Measurements from ENCODE around the gene DLGAP3. TPM values are rescaled to one million over a fixed set of nuclear protein-coding genes. Genes with fewer than 3 reads are reported as not detected.
A peak's percentile ranks its signal among the peaks of the same experiment; 100 is the strongest.

DLGAP3 gene
- total and polyA plus RNA-seq, 2 donors (not counting 3 experiments of a cell fraction or from before 2014, with no cell fraction given): 0.04 to 0.20 TPM

DNA sequence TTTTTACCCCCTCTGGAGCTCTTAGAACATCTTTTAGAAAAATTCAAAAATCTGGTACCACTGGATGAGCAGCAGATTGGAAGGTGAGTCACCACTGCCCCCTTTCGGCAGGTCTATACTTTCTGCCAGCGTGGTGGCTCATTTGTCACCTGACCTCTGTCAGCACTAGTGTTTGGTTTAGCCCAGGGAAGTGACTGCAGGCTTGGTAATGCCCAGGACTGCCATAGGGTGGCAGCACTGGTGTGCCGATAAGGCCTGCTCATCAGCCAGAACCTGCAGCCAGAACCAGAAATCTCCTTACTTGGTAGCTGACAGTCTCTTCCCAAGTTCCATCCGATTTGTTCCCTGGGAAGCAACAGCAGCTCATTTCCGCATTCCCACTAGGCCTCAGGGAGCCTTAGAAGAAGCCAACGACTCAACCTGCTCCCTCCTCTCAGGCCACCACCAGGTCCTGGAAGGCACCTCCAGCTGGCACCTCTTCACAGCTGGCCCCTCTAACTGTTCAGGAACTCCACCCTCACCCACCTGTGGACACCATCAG, 76.7 kb downstream of the DLGAP3 start:
- DNase-seq (ENCODE audit: low read depth, low spot score): peak; percentile 98
- intact Hi-C loops (cut with micrococcal nuclease): loop anchor here (1.0 to 10.0 kb wide), 6 partner anchors 14 to 710 kb away; partner anchors contain the start of gene ZMYM6
- Histone ChIP-seq H3K4me1 (ENCODE audit: control insufficient read depth, extremely low read depth, insufficient read depth, low read length) (peaks cover 13% of the 10 kb centered on the region), H3K9me1 (replicated peaks; ENCODE audit: control insufficient read depth, extremely low read depth, insufficient read depth, low read length) (no peaks in the 10 kb centered on the region), H4K20me1 (replicated peaks; ENCODE audit: control insufficient read depth, extremely low read depth, insufficient read depth, low read length) (no peaks in the 10 kb centered on the region), H3K27ac (ENCODE audit: insufficient read depth, low read depth, low read length) (no peak overlapping the region), H2AFZ (ENCODE audit: low read depth, low read length) (no peak overlapping the region), H3K9ac (replicated peaks; ENCODE audit: extremely low read depth, insufficient read depth, low read length) (no peak overlapping the region), H3K4me3 (replicated peaks in 1 of 3; ENCODE audit: insufficient read depth in 1 of 3, low read depth in 1 of 3, low read length in 3 of 3) (no peak overlapping the region), H3K36me3 (ENCODE audit: control insufficient read depth in 2 of 2, extremely low read depth in 1 of 2, insufficient read depth in 2 of 2, low read length in 2 of 2) (peaks cover 6 to 10% of the 10 kb centered on the region in 2 experiments), H3K4me2 (ENCODE audit: insufficient read depth, low read length) (no peak overlapping the region), H3K9me3 (replicated peaks; ENCODE audit: control insufficient read depth, insufficient read depth, low read length) (no peaks in the 10 kb centered on the region), H3K79me2 (ENCODE audit: control insufficient read depth, insufficient read depth, low read length) (peaks cover 24% of the 10 kb centered on the region), H3K27me3 (ENCODE audit: control insufficient read depth in 2 of 2, insufficient read depth in 2 of 2, low read length in 2 of 2) (no peaks in the 10 kb centered on the region)
- TF ChIP-seq EZH2 (IDR thresholded peaks at IDR 0.05; ENCODE audit: borderline replicate concordance, low read depth, low read length, severe bottlenecking): no peak
- TF ChIP-seq, protein P1, sequence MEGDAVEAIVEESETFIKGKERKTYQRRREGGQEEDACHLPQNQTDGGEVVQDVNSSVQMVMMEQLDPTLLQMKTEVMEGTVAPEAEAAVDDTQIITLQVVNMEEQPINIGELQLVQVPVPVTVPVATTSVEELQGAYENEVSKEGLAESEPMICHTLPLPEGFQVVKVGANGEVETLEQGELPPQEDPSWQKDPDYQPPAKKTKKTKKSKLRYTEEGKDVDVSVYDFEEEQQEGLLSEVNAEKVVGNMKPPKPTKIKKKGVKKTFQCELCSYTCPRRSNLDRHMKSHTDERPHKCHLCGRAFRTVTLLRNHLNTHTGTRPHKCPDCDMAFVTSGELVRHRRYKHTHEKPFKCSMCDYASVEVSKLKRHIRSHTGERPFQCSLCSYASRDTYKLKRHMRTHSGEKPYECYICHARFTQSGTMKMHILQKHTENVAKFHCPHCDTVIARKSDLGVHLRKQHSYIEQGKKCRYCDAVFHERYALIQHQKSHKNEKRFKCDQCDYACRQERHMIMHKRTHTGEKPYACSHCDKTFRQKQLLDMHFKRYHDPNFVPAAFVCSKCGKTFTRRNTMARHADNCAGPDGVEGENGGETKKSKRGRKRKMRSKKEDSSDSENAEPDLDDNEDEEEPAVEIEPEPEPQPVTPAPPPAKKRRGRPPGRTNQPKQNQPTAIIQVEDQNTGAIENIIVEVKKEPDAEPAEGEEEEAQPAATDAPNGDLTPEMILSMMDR (IDR thresholded peaks at IDR 0.05; ENCODE audit: extremely low read depth in 1 of 2, insufficient read depth in 1 of 2, low read depth in 1 of 2, low read length in 2 of 2): peak; percentile 95 to 99
- no peak for TF ChIP-seq POLR2AphosphoS5 (IDR thresholded peaks at IDR 0.05; ENCODE audit: insufficient read depth, low read depth, low read length)
- TF ChIP-seq MYC (IDR thresholded peaks at IDR 0.05; ENCODE audit: low read depth, low read length): peak; percentile 55
- TF ChIP-seq POLR2A (IDR thresholded peaks at IDR 0.05; ENCODE audit: low read depth, low read length): peak; percentile 24
- no peak for TF ChIP-seq GATA2 (IDR thresholded peaks at IDR 0.05; ENCODE audit: insufficient read depth, insufficient read length, low read depth, low read length)
- TF ChIP-seq, protein P2, sequence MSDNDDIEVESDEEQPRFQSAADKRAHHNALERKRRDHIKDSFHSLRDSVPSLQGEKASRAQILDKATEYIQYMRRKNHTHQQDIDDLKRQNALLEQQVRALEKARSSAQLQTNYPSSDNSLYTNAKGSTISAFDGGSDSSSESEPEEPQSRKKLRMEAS (IDR thresholded peaks at IDR 0.05; ENCODE audit: insufficient read depth, insufficient read length): peak; percentile 50
- TF ChIP-seq JUN (IDR thresholded peaks at IDR 0.05; ENCODE audit: borderline replicate concordance, insufficient read depth, insufficient read length, low read depth): no peak
- no peak for TF ChIP-seq FOS (IDR thresholded peaks at IDR 0.05; ENCODE audit: borderline replicate concordance, insufficient read depth, low read length)
- CTCF ChIA-PET: interaction anchor here (0.6 to 4.3 kb wide), 36 partner anchors 9 to 1219 kb away, joined by 3 to 83 read pairs (median 5); partner anchors contain the start of gene GJA4
- dilution Hi-C loops (cut with MboI; ENCODE audit: extremely low pct_ligation_motif_present, low sequenced_read_pairs): no loop called here
- no TSS peak for BruUV-seq (replicated peaks)
- POLR2A ChIA-PET: interaction anchor here (0.7 kb wide), 1 partner anchor 15 kb away, joined by 6 read pairs; no protein-coding TSS in a partner anchor
- FAIRE-seq: peak; percentile 97
